Subcutaneous adipose tissue (tissue), 4 donors: Measurements from ENCODE around the gene NRXN3. TPM values are rescaled to one million over a fixed set of nuclear protein-coding genes. Genes with fewer than 3 reads are reported as not detected.

Experiments
- total RNA-seq, 4 donors: library from RNA; depleted of rRNA; stranded (reverse); fragments of >200 nt; gene quantifications; one replicate each; pipeline ENCODE4 v1.1.0, GENCODE V29; 2016
- TF ChIP-seq, protein P1 (sequence below): fragments of 450-650 bp; IDR thresholded peaks from one replicate; pipeline ENCODE4 v1.5.1; 2016; ENCODE audit warnings: low read depth, mild to moderate bottlenecking, control low read depth, antibody characterized with exemption, moderate library complexity

The NRXN3 gene
- total RNA-seq, 4 donors from 2014 or later = 0.57 to 2.4 (median 1.1) TPM; not detected in 1

DNA sequence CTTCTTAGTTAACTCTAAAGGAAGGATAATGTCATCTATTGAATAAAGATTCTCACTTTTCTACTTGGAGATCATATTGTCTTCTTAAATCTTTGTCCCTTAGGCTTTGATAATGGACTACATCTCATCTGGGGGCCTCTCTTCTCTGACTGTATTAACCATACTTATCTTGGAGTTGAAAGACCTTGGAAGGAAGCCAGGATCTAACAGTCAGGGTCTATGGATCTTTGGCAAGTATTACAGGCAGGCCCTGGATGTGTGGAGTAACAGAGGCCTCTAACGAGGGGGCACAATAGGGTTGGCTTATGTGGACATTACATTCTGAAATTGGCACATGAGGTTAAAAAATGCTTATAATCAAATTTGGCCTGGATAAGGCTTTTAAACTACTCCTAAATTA lies 513.8 kb downstream of the NRXN3 start:
- TF ChIP-seq, protein P1, sequence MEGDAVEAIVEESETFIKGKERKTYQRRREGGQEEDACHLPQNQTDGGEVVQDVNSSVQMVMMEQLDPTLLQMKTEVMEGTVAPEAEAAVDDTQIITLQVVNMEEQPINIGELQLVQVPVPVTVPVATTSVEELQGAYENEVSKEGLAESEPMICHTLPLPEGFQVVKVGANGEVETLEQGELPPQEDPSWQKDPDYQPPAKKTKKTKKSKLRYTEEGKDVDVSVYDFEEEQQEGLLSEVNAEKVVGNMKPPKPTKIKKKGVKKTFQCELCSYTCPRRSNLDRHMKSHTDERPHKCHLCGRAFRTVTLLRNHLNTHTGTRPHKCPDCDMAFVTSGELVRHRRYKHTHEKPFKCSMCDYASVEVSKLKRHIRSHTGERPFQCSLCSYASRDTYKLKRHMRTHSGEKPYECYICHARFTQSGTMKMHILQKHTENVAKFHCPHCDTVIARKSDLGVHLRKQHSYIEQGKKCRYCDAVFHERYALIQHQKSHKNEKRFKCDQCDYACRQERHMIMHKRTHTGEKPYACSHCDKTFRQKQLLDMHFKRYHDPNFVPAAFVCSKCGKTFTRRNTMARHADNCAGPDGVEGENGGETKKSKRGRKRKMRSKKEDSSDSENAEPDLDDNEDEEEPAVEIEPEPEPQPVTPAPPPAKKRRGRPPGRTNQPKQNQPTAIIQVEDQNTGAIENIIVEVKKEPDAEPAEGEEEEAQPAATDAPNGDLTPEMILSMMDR = no peak

DNA sequence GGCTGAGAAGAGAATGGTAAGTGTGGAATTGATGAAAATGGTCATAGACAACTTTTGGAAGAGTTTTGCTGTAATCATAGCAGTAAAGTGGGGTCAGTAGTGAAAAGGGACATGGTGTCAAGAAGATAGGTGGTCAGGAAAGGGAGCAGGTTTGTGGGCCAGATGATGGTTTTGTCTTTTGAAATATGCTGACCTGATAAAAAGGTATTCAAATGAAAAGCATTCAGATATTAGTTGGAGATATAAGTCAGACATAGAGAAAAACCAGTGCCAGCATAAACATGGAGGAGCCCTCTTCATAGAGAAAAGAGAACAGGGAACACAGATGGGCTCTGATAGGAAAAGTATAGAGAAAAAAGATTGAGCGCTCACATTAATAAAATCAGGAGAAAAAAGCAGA lies 518.3 kb downstream of the NRXN3 start:
- TF ChIP-seq, protein P1 = no peak

DNA sequence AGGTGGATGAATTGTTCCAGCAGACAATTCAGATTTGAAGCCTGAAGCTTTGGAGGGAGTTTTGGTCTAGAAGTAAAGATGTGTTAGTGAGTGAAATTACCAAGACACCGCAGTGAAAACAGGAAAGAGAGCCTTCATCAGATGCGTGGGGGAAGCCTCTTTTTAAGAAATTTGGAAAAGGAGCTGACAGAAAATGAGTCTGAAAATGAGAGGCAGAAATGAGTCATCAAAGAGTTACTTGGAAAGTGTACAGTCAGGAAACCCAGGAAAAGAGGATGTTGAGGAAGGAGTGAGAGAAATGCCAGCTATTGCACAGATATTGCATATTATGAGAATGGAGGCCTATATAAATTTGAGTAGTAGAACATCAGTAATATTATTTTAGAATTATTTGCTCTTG lies 520.7 kb downstream of the NRXN3 start:
- TF ChIP-seq, protein P1 = no peak

DNA sequence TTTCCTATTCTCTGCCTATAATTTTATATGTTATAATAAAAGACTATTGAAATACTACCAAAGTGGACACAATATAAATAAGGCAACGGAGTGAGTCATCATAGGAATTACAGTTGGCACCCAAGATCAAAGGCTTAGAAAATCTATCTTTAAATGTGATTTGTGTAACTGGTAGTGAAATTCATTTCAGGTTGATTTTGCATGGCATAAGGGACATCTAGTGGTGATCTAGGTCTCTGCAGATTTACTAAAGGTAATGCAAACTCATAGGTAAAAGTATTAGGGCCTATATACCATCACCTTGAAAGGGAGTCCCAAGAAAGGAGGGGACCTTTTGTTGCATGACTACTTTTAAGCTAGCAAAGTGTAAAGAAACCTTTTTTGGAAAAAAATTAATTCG lies 527.2 kb downstream of the NRXN3 start:
- TF ChIP-seq, protein P1 = no peak

DNA sequence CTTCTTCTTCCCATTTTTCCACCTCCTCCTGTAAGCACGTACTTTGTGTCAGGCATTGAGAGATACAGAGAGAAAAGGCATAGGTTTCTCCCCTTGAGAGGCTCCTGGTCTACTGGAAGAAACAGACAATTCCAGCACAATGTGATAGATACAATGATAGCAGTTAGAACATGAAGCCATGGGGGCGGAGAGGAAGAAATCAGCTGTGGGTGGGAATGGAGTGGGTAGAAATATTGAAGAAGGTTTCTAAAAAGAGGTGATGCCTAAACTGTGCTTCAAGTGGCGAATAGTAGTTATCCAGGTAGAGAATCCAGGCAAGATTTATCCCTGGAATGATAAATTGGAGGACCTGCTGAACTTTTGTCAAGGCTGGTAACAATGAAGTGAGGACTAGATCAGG lies 528.8 kb downstream of the NRXN3 start:
- TF ChIP-seq, protein P1 = no peak

DNA sequence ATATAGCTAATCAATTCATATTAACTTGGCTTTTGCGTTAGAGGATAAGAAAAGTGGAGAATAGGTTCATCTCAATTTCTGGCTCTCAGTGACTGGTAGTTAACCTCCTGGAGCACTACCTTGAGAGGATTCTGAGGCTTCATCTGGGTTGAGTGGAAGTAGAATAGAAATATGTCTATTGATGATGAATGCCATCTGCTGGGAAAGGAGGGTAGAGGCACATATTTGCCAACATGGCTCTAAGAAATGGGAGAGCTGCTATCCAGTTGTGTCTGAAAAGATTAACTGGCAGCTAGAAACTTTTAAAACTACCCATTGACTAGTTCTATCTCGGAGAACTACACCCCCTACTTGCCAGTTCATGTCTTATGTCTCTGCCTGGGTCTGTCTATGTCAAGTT lies 530.1 kb downstream of the NRXN3 start:
- TF ChIP-seq, protein P1 = no peak

DNA sequence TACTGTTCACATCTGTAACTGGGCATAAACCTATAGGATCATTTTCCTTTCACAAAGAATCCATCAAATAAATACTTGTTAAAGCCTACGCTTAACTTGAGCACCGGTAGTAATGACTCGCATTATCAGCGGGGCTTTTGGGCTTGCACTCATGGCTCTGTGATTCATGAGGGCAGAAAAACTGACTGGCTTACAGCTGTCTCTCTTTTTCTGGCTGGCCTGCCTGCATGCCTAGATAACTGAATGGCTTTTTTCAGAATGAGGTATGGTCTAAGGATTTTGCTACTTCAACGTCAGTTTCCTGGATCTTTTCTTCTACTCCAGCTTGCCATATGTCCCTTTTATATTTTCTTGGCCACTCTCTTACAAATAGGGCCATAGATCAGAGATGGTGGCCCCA lies 531.1 kb downstream of the NRXN3 start:
- TF ChIP-seq, protein P1 = no peak
